Activated CD8-positive, alpha-beta T cell treated with anti-CD3 and anti-CD28 coated beads for 36 hours (primary cell): Measurements from ENCODE around the gene GRAMD2A. TPM values are rescaled to one million over a fixed set of nuclear protein-coding genes. Genes with fewer than 3 reads are reported as not detected.

Source experiments
- ATAC-seq: fragments of 200-7000 bp; cut with Tn5 transposase; one replicate; pipeline ENCODE4 v1.10.0; 2021; ENCODE audit warnings: mild to moderate bottlenecking, moderate library complexity
- CTCF ChIA-PET: fragments of 350-600 bp; sonication (Branson Sonifier 250); formaldehyde crosslinking; loops from one replicate; lab custom pipeline; 2021; ENCODE audit warnings: antibody characterized with exemption; lab: Charles Lee
- POLR2A ChIA-PET: fragments of 350-600 bp; sonication (Branson Sonifier 250); formaldehyde crosslinking; loops from one replicate; lab custom pipeline; 2021; ENCODE audit warnings: antibody characterized with exemption; lab: Charles Lee
- DNase-seq: peaks from one replicate; pipeline ENCODE4 v3.0.0-alpha.2; 2020
- H3K27ac Mint-ChIP-seq: one replicate; pipeline ENCODE4 v1.8.0; 2021; ENCODE audit warnings: mild to moderate bottlenecking, mixed read lengths
- H3K27me3 Mint-ChIP-seq: one replicate; pipeline ENCODE4 v1.8.0; 2021; ENCODE audit warnings: mixed read lengths
- H3K36me3 Mint-ChIP-seq: one replicate; pipeline ENCODE4 v1.8.0; 2021; ENCODE audit warnings: low read depth, mixed read lengths
- H3K4me1 Mint-ChIP-seq: one replicate; pipeline ENCODE4 v1.8.0; 2021; ENCODE audit warnings: low read depth, mixed read lengths
- H3K4me3 Mint-ChIP-seq: one replicate; pipeline ENCODE4 v1.8.0; 2021; ENCODE audit warnings: mild to moderate bottlenecking, moderate library complexity, mixed read lengths
- H3K9me3 Mint-ChIP-seq: one replicate; pipeline ENCODE4 v1.8.0; 2021; ENCODE audit warnings: mixed read lengths
- CTCF ChIP-seq: fragments of 200-600 bp; IDR thresholded peaks from one replicate; pipeline ENCODE4 v1.8.0; 2022; ENCODE audit warnings: antibody characterized with exemption, mild to moderate bottlenecking
- intact Hi-C: fragments of 100-400 bp; cut with micrococcal nuclease; formaldehyde crosslinking; loops from one replicate; pipeline ENCODE4 v1.10.0; 2022
- total RNA-seq, 2 experiments: library from RNA; stranded (reverse); gene quantifications; one replicate each; pipeline ENCODE4 v1.2.3, GENCODE V29; 2021

Gene GRAMD2A
- total RNA-seq, 2 experiments from 2014 or later, result not detected

GRCh38 chr15:72154316-72154715 is 43.3 kb downstream of the GRAMD2A start:
- no peak for TF ChIP-seq CTCF
- DNase-seq, result no peak
- ChIA-PET POLR2A (no interaction called here), CTCF (no interaction called here)
- no peaks in the 10 kb centered on the region for H3K27me3 Mint-ChIP-seq
- no peaks in the 10 kb centered on the region for H3K9me3 Mint-ChIP-seq
- no peaks in the 10 kb centered on the region for H3K36me3 Mint-ChIP-seq
- intact Hi-C loops, result no loop called here
- ATAC-seq, result no peak
- H3K4me3 Mint-ChIP-seq, result no peak overlapping the region
- no peaks in the 10 kb centered on the region for H3K4me1 Mint-ChIP-seq
- H3K27ac Mint-ChIP-seq, result no peak overlapping the region

- intact Hi-C loops, result no loop called here
- POLR2A ChIA-PET, result no interaction called here
- DNase-seq, result no peak
Observed at GRCh38 chr15:72153269-72154000, 44.2 kb downstream of the GRAMD2A start.

DNA sequence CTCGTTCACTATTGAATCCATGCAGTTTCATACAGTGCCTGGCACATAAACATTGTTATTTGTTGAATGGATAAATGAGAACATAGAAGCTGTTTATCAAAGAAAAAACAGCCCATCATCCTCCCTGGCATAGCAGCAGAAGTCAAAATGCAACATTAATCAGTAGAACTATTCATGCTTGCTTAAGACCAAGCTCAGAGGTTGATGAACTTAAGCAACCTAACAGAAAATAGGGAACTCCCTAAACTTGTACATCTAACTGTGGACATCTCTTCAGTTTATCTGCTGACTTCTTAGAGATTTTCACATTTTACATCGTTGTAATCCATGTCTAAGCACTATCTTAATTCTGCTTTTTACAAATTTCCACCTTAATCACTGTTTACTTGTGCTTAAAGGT is 50.2 kb downstream of the GRAMD2A start:
- Mint-ChIP-seq H3K4me3 (no peak overlapping the region), H3K9me3 (no peaks in the 10 kb centered on the region), H3K27me3 (no peaks in the 10 kb centered on the region), H3K27ac (no peak overlapping the region), H3K4me1 (no peaks in the 10 kb centered on the region), H3K36me3 (no peaks in the 10 kb centered on the region)
- ATAC-seq, result no peak
- DNase-seq, result no peak
- ChIA-PET POLR2A (no interaction called here), CTCF (interaction anchor here (1.1 to 3.8 kb wide), 2 partner anchors 9 to 117 kb away, joined by 3 to 21 read pairs; no protein-coding TSS in a partner anchor)
- TF ChIP-seq CTCF, result no peak
- intact Hi-C loops, result no loop called here

More at GRCh38 chr15:72153269-72154000, 44.2 kb downstream of the GRAMD2A start:
- no peak for TF ChIP-seq CTCF
- Mint-ChIP-seq H3K4me1 (no peaks in the 10 kb centered on the region), H3K9me3 (no peaks in the 10 kb centered on the region), H3K36me3 (no peaks in the 10 kb centered on the region), H3K27me3 (no peaks in the 10 kb centered on the region), H3K4me3 (no peak overlapping the region), H3K27ac (no peak overlapping the region)
- ATAC-seq, result no peak
- CTCF ChIA-PET, result interaction anchor here (0.7 to 2.0 kb wide), 6 partner anchors 11 to 1503 kb away, joined by 3 to 7 read pairs (median 4); no protein-coding TSS in a partner anchor

GRCh38 chr15:72146934-72147333 is 50.7 kb downstream of the GRAMD2A start:
- H3K36me3 Mint-ChIP-seq, result no peaks in the 10 kb centered on the region
- H3K9me3 Mint-ChIP-seq, result no peaks in the 10 kb centered on the region
- no peak overlapping the region for H3K4me3 Mint-ChIP-seq
- no peak for ATAC-seq
- ChIA-PET CTCF (interaction anchor here (3.8 kb wide), 1 partner anchor 9 kb away, joined by 21 read pairs; no protein-coding TSS in a partner anchor), POLR2A (no interaction called here)
- intact Hi-C loops, result no loop called here
- no peak overlapping the region for H3K27ac Mint-ChIP-seq
- H3K4me1 Mint-ChIP-seq, result no peaks in the 10 kb centered on the region
- H3K27me3 Mint-ChIP-seq, result no peaks in the 10 kb centered on the region
- TF ChIP-seq CTCF, result no peak
- no peak for DNase-seq

DNA sequence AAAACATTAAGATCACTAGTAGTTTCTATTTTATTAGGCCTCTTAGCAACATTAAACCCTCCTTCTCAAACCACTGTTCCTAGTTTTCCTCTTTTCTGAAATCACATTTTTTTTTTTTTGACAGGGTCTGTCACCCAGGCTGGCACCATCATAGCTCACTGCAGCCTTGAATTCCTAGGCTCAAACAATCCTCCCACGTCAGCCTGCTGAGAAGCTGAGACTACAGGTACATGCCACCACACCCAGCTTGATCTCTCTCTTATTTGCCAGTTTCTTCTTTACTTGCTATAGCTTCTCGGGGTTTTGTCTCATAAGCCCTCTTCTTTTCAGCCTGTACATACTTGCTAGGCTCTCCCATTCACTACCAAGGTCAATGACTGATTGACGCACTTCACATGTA is 51.4 kb downstream of the GRAMD2A start:
- Mint-ChIP-seq H3K4me1 (peaks cover 5% of the 10 kb centered on the region), H3K27ac (no peak overlapping the region), H3K9me3 (no peaks in the 10 kb centered on the region), H3K27me3 (no peaks in the 10 kb centered on the region), H3K36me3 (no peaks in the 10 kb centered on the region), H3K4me3 (no peak overlapping the region)
- DNase-seq, result no peak
- no peak for TF ChIP-seq CTCF
- ATAC-seq, result no peak
- POLR2A ChIA-PET, result no interaction called here
- intact Hi-C loops, result no loop called here
- CTCF ChIA-PET, result interaction anchor here (3.8 kb wide), 1 partner anchor 10 kb away, joined by 21 read pairs; no protein-coding TSS in a partner anchor
